ENCODE data around the gene TBC1D7. TPM values are rescaled to one million over a fixed set of nuclear protein-coding genes. Genes with fewer than 3 reads are reported as not detected.
"Not testable (repeated sequence)": the region's sequence is repeated elsewhere in the genome, so short reads cannot be mapped to it uniquely, and the experiment has no call there.

TBC1D7 gene
- total RNA-seq, 1 experiment from 2014 or later: 18.5 TPM

GRCh38 chr6:13328875-13329183 lies 492 bp upstream of the TBC1D7 start:
- TF ChIP-seq CTCF (conservative IDR thresholded peaks at IDR 0.05; ENCODE audit: low read depth, low read length) (no peak), EZH2phosphoT487 (IDR thresholded peaks at IDR 0.05; ENCODE audit: borderline replicate concordance, low read length) (no peak), EZH2 (IDR thresholded peaks at IDR 0.05; ENCODE audit: low read length, unreplicated experiment) (no peak)
- H3K9ac ChIP-seq (ENCODE audit: low read length): peak overlapping the region; percentile 87
- no peaks in the 10 kb centered on the region; the same call in 1 of the 2 replicates for H3K36me3 ChIP-seq (ENCODE audit: low read depth, low read length)
- H3K27me3 ChIP-seq (ENCODE audit: low read length): no peaks in the 10 kb centered on the region
- ATAC-seq (no peak), DNase-seq (no peak)
- H3K4me1 ChIP-seq (ENCODE audit: insufficient read depth, low read length): peaks cover 30% of the 10 kb centered on the region
- no peaks in the 10 kb centered on the region for H4K20me1 ChIP-seq (ENCODE audit: low read length)
- ChIA-PET CTCF (interaction anchor here (1.0 to 1.2 kb wide), 4 partner anchors 55 to 286 kb away, joined by 3 to 6 read pairs (median 4); partner anchors contain the start of genes NOL7 and SIRT5), POLR2A (ENCODE audit: unreplicated experiment) (interaction anchor here (0.6 to 1.1 kb wide), 7 partner anchors 26 to 620 kb away, joined by 3 to 9 read pairs (median 4); partner anchors contain the start of genes NOL7 and SIRT5)
- H2AFZ ChIP-seq (ENCODE audit: low read length): peak overlapping the region; percentile 76
- peaks cover 9% of the 10 kb centered on the region for H3F3A ChIP-seq (ENCODE audit: low read length, unreplicated experiment)
- H3K9me3 ChIP-seq (ENCODE audit: low read length): no peaks in the 10 kb centered on the region
- peaks cover 14% of the 10 kb centered on the region for H3K79me2 ChIP-seq (ENCODE audit: low read length)
- peak overlapping the region; percentile 93 for H3K4me2 ChIP-seq (ENCODE audit: low read length)
- H3K27ac ChIP-seq (ENCODE audit: low read length): peak overlapping the region; percentile 10; the same call in 1 of the 2 replicates
- H3K9me2 ChIP-seq (replicated peaks; ENCODE audit: low read length): no peaks in the 10 kb centered on the region
- intact Hi-C loops (cut with micrococcal nuclease): loop anchor here (2.0 to 5.0 kb wide), 2 partner anchors 26 to 283 kb away; no protein-coding TSS in a partner anchor
- TSS peak; percentile 93 for BruUV-seq (replicated peaks)
- H3K4me3 ChIP-seq (ENCODE audit: low read length): peak overlapping the region; percentile 90

- BruUV-seq (replicated peaks): no TSS peak
- POLR2A ChIA-PET (ENCODE audit: unreplicated experiment): interaction anchor here (0.6 kb wide), 1 partner anchor 18 kb away, joined by 3 read pairs; no protein-coding TSS in a partner anchor
Observed at GRCh38 chr6:13327691-13328075, 654 bp downstream of the TBC1D7 start.

GRCh38 chr6:13326031-13326586 lies 2.2 kb downstream of the TBC1D7 start:
- POLR2A ChIA-PET (ENCODE audit: unreplicated experiment); ATAC-seq; CTCF ChIA-PET; H3K9me3 ChIP-seq (ENCODE audit: low read length); H2AFZ ChIP-seq (ENCODE audit: low read length); H3K36me3 ChIP-seq (ENCODE audit: low read depth, low read length); H3K27me3 ChIP-seq (ENCODE audit: low read length); H3K27ac ChIP-seq (ENCODE audit: low read length); H3K9ac ChIP-seq (ENCODE audit: low read length); DNase-seq; H3F3A ChIP-seq (ENCODE audit: low read length, unreplicated experiment); H3K9me2 ChIP-seq (replicated peaks; ENCODE audit: low read length); BruUV-seq (replicated peaks); H4K20me1 ChIP-seq (ENCODE audit: low read length): not testable (repeated sequence)
- Histone ChIP-seq H3K79me2 (ENCODE audit: low read length) (peaks cover 14% of the 10 kb centered on the region), H3K4me2 (ENCODE audit: low read length) (peak overlapping the region; percentile 93), H3K4me3 (ENCODE audit: low read length) (peak overlapping the region; percentile 90; the same call in 1 of the 2 replicates), H3K4me1 (ENCODE audit: insufficient read depth, low read length) (peaks cover 21% of the 10 kb centered on the region)
- intact Hi-C loops (cut with micrococcal nuclease): loop anchor here (5.0 kb wide), 1 partner anchor 286 kb away; no protein-coding TSS in a partner anchor

More at GRCh38 chr6:13327691-13328075, 654 bp downstream of the TBC1D7 start:
- Histone ChIP-seq H3K4me2 (ENCODE audit: low read length) (peak overlapping the region; percentile 93), H3K9me3 (ENCODE audit: low read length) (no peaks in the 10 kb centered on the region), H3K4me3 (ENCODE audit: low read length) (peak overlapping the region; percentile 90), H4K20me1 (ENCODE audit: low read length) (no peaks in the 10 kb centered on the region), H3K27me3 (ENCODE audit: low read length) (no peaks in the 10 kb centered on the region), H3K36me3 (ENCODE audit: low read depth, low read length) (no peaks in the 10 kb centered on the region; the same call in 1 of the 2 replicates), H2AFZ (ENCODE audit: low read length) (peak overlapping the region; percentile 76), H3K79me2 (ENCODE audit: low read length) (peaks cover 14% of the 10 kb centered on the region), H3K9ac (ENCODE audit: low read length) (peak overlapping the region; percentile 87), H3F3A (ENCODE audit: low read length, unreplicated experiment) (peaks cover 9% of the 10 kb centered on the region), H3K27ac (ENCODE audit: low read length) (peak overlapping the region; percentile 76), H3K4me1 (ENCODE audit: insufficient read depth, low read length) (peaks cover 30% of the 10 kb centered on the region), H3K9me2 (replicated peaks; ENCODE audit: low read length) (no peaks in the 10 kb centered on the region)
- no peak for TF ChIP-seq CTCF (conservative IDR thresholded peaks at IDR 0.05; ENCODE audit: low read depth, low read length)
- TF ChIP-seq EZH2 (IDR thresholded peaks at IDR 0.05; ENCODE audit: low read length, unreplicated experiment): no peak
- TF ChIP-seq EZH2phosphoT487 (IDR thresholded peaks at IDR 0.05; ENCODE audit: borderline replicate concordance, low read length): no peak
- intact Hi-C loops (cut with micrococcal nuclease): loop anchor here (2.0 to 5.0 kb wide), 2 partner anchors 25 to 285 kb away; no protein-coding TSS in a partner anchor
- DNase-seq (peak; percentile 35), ATAC-seq (peak; percentile 18)
- CTCF ChIA-PET: interaction anchor here (1.1 kb wide), 1 partner anchor 287 kb away, joined by 3 read pairs; the partner anchor contains the start of gene NOL7

All from PC-3 (cell line).